A673 (cell line): ENCODE data around the gene GPR132. TPM values are rescaled to one million over a fixed set of nuclear protein-coding genes. Genes with fewer than 3 reads are reported as not detected.
"Not testable (repeated sequence)": the region's sequence is repeated elsewhere in the genome, so short reads cannot be mapped to it uniquely, and the experiment has no call there.

Experiments
- BruUV-seq: library from RNA; stranded (reverse); fragments of 400-500 nt; replicated peaks from 2 replicates; lab custom pipeline; 2021; lab: Mats Ljungman, UMichigan
- CTCF ChIA-PET: fragments of 300-600 bp; sonication (Branson Sonifier 250); formaldehyde crosslinking; loops from one replicate; lab custom pipeline; 2022; ENCODE audit warnings: antibody characterized with exemption; lab: Charles Lee
- POLR2A ChIA-PET: fragments of 300-600 bp; sonication (Branson Sonifier 250); formaldehyde crosslinking; loops from one replicate; lab custom pipeline; 2022; ENCODE audit warnings: antibody characterized with exemption; ENCODE audit not compliant: low non-redundant PET; lab: Charles Lee
- DNase-seq: peaks from one replicate; pipeline ENCODE4 v3.0.0-alpha.2; 2015; ENCODE audit warnings: low spot score
- H3K27ac ChIP-seq: fragments of 200-600 bp; sonication (generic); 2 replicates; pipeline ENCODE4 v1.5.1; 2016; ENCODE audit warnings: mixed run types, low read depth, mild to moderate bottlenecking, mixed read lengths, antibody characterized with exemption, low read length; ENCODE audit not compliant: poor library complexity, severe bottlenecking
- H3K27me3 ChIP-seq: fragments of 200-600 bp; sonication (generic); replicated peaks from 2 replicates; pipeline ENCODE4 v1.6.1; 2017; ENCODE audit warnings: mixed run types, low read depth, mild to moderate bottlenecking, mixed read lengths, antibody characterized with exemption, low read length; ENCODE audit not compliant: insufficient read depth, poor library complexity
- H3K36me3 ChIP-seq: fragments of 200-600 bp; sonication (generic); 2 replicates; pipeline ENCODE4 v1.6.1; 2016; ENCODE audit warnings: mixed run types, mild to moderate bottlenecking, mixed read lengths, antibody characterized with exemption, low read length; ENCODE audit not compliant: insufficient read depth, poor library complexity, severe bottlenecking
- H3K4me1 ChIP-seq: fragments of 200-600 bp; sonication (generic); 2 replicates; pipeline ENCODE4 v1.6.1; 2017; ENCODE audit warnings: mixed run types, mild to moderate bottlenecking, mixed read lengths, antibody characterized with exemption, low read length; ENCODE audit not compliant: insufficient read depth, poor library complexity, severe bottlenecking
- H3K4me3 ChIP-seq: fragments of 200-600 bp; sonication (generic); 2 replicates; pipeline ENCODE4 v1.5.1; 2016; ENCODE audit warnings: low read depth, mixed run types, mild to moderate bottlenecking, mixed read lengths, low read length; ENCODE audit not compliant: poor library complexity, severe bottlenecking
- H3K9me3 ChIP-seq: fragments of 200-600 bp; sonication (generic); 2 replicates; pipeline ENCODE4 v1.6.1; 2016; ENCODE audit warnings: mixed run types, low read depth, mild to moderate bottlenecking, mixed read lengths, antibody characterized with exemption, low read length; ENCODE audit not compliant: poor library complexity, severe bottlenecking
- EZH2 ChIP-seq: fragments of 200-600 bp; sonication (generic); IDR thresholded peaks from 2 replicates; pipeline ENCODE4 v1.6.1; 2017; ENCODE audit warnings: borderline replicate concordance, low read depth, mild to moderate bottlenecking, mixed read lengths, antibody characterized with exemption, low read length; ENCODE audit not compliant: poor library complexity, severe bottlenecking
- intact Hi-C: fragments of 100-400 bp; cut with micrococcal nuclease; formaldehyde crosslinking; loops from one replicate; pipeline ENCODE4 v1.10.0; 2022; ENCODE audit not compliant: unreplicated experiment
- total RNA-seq: library from RNA; stranded (reverse); gene quantifications from 2 replicates; pipeline ENCODE4 v1.2.3, GENCODE V29; 2021
- TF ChIP-seq, protein P1 (sequence below): fragments of 300-800, 200-600 bp; sonication (generic); conservative IDR thresholded peaks from 2 replicates; pipeline ENCODE4 v1.5.1; 2017; ENCODE audit warnings: low read depth, mild to moderate bottlenecking, antibody characterized with exemption, low read length, moderate library complexity, mixed read lengths

GPR132 gene
- total RNA-seq, 1 experiment from 2014 or later = not detected

DNA sequence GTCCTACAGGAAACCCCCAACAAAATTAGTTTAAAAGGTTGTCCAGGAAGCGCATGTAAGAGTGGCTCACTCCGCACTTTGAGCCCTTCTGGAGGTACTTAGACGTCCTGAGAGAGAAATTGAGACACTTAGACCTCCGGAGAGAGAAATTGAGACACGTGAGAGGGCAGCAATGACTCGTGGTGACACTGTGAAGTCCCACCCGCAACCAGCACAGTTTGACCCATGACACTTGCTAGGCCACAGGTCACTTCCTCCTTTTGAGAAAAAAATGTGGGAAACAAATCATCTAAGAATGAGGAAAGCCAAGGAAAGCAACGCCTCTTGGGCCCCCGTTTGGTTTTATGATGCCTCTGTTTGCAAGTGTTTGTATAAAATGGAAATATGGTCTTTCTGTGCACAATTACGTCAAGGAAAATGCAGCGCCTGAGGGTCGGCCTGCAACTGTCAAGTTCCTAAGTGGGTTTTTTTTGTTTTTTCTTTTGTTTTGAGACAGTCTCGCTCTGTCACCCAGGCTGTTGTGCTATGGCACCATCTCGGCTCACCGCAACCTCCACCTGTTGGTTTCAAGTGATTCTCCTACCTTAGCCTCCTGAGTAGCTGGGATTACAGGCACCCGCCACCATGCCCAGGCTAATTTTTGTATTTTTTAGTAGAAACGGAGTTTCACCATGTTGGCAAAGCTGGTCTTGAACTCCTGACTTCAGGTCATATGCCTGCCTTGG, 30.8 kb downstream of the GPR132 start:
- TF ChIP-seq, protein P1, sequence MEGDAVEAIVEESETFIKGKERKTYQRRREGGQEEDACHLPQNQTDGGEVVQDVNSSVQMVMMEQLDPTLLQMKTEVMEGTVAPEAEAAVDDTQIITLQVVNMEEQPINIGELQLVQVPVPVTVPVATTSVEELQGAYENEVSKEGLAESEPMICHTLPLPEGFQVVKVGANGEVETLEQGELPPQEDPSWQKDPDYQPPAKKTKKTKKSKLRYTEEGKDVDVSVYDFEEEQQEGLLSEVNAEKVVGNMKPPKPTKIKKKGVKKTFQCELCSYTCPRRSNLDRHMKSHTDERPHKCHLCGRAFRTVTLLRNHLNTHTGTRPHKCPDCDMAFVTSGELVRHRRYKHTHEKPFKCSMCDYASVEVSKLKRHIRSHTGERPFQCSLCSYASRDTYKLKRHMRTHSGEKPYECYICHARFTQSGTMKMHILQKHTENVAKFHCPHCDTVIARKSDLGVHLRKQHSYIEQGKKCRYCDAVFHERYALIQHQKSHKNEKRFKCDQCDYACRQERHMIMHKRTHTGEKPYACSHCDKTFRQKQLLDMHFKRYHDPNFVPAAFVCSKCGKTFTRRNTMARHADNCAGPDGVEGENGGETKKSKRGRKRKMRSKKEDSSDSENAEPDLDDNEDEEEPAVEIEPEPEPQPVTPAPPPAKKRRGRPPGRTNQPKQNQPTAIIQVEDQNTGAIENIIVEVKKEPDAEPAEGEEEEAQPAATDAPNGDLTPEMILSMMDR = no peak
- TF ChIP-seq EZH2 = no peak
- POLR2A ChIA-PET = no interaction called here
- Histone ChIP-seq H3K27me3 (peaks cover 6% of the 10 kb centered on the region), H3K9me3 (no peaks in the 10 kb centered on the region), H3K4me1 (no peaks in the 10 kb centered on the region), H3K4me3 (no peak overlapping the region), H3K36me3 (no peaks in the 10 kb centered on the region), H3K27ac (no peak overlapping the region)
- intact Hi-C loops = no loop called here
- CTCF ChIA-PET = no interaction called here
- no TSS peak for BruUV-seq
- DNase-seq = no peak

DNA sequence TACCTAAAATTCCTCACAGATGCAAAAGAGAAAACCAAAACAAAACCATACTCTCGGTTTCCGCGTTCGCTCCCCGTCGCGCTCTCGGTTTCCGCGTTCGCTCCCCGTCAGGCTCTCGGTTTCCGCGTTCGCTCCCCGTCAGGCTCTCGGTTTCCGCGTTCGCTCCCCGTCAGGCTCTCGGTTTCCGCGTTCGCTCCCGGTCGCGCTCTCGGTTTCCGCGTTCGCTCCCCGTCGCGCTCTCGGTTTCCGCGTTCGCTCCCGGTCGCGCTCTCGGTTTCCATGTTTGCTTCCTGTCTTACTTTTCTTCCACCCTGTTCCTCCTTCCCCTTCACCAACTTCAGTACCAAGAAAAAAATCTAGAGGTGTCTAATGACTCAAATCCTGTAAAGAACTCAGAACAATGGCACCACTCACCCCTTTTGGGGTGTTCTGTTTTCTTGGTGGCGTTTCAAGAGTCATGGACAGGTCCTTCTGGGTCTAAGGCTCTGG, 31.8 kb downstream of the GPR132 start:
- POLR2A ChIA-PET = not testable (repeated sequence)

DNA sequence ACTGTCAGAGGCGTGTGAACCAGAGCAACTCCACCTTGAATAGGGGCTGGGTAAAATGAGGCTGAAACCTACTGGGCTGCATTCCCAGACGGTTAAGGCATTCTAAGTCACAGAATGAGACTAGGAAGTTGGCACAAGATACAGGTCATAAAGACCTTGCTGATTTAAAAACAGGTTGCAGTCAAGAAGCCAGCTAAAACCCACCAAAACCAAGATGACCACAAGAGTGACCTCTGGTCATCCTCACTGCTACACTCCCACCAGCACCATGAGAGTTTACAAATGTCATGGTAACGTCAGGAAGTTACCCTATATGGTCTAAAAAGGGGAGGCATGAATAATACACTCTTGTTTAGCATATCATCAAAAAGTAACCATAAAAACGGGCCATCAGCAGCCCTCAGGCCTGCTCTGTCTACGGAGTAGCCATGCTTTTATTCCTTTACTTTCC, 32.8 kb downstream of the GPR132 start:
- H3K36me3 ChIP-seq, H3K27ac ChIP-seq, H3K27me3 ChIP-seq, BruUV-seq, H3K4me3 ChIP-seq, H3K9me3 ChIP-seq, intact Hi-C loops, CTCF ChIA-PET, H3K4me1 ChIP-seq, DNase-seq, POLR2A ChIA-PET: not testable (repeated sequence)

More for the DNA sequence above, 31.8 kb downstream of the GPR132 start:
- CTCF ChIA-PET, H3K27me3 ChIP-seq, BruUV-seq, H3K36me3 ChIP-seq, H3K27ac ChIP-seq, H3K9me3 ChIP-seq, intact Hi-C loops, H3K4me1 ChIP-seq, DNase-seq: not testable (repeated sequence)
- H3K4me3 ChIP-seq = peak overlapping the region; percentile 41

DNA sequence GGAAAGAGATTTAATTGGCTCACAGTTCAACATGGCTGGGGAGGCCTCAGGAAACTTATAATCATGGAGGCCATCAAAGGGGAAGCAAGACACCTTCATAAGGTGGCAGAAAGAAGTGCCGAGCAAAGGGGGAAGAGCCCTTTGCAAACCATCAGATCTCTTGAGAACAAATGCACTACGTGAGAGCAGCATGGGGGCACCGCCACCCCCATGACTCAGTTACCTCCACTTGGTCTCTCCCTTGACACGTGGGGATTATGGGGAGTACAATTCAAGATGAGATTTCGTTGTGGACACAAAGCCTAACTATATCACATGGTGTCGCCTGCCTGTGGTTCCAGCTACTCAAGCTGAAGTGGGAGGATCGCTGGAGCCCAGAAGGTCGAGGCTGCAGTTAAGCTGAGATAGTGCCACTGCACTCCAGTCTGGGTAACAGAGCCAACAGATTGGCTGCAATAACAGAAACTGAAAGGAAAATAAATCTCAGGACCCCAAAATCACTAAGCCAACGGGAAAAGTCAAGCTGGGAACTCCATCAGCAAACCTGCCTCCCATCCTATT, 34.3 kb downstream of the GPR132 start:
- Histone ChIP-seq H3K36me3 (no peaks in the 10 kb centered on the region), H3K27me3 (peaks cover 6% of the 10 kb centered on the region), H3K4me3 (no peak overlapping the region), H3K27ac (no peak overlapping the region), H3K4me1 (no peaks in the 10 kb centered on the region), H3K9me3 (no peaks in the 10 kb centered on the region)
- CTCF ChIA-PET = no interaction called here
- TF ChIP-seq EZH2 = no peak
- TF ChIP-seq, protein P1 = no peak
- intact Hi-C loops = no loop called here
- POLR2A ChIA-PET = no interaction called here
- no peak for DNase-seq
- no TSS peak for BruUV-seq
